H9 (cell line): ENCODE data around the gene ALDH5A1. TPM values are rescaled to one million over a fixed set of nuclear protein-coding genes. Genes with fewer than 3 reads are reported as not detected.

Experiments used
- DNase-seq: peaks from one replicate; pipeline ENCODE4 v3.0.0-alpha.2; 2017
- H2AFZ ChIP-seq: one replicate; pipeline ENCODE4 v1.6.1; 2013; ENCODE audit warnings: mild to moderate bottlenecking, low read length, control low read depth, moderate library complexity
- H2AK5ac ChIP-seq: 2 replicates; pipeline ENCODE4 v1.6.1; 2013; ENCODE audit warnings: low read length, control low read depth, mixed read lengths; ENCODE audit not compliant: insufficient read length
- H2BK120ac ChIP-seq: one replicate; pipeline ENCODE4 v1.6.1; 2013; ENCODE audit warnings: low read depth, mild to moderate bottlenecking, low read length, control low read depth, inconsistent platforms; ENCODE audit not compliant: poor library complexity, severe bottlenecking
- H2BK12ac ChIP-seq: 2 replicates; pipeline ENCODE4 v1.6.1; 2013; ENCODE audit warnings: low read length, control low read depth, mixed read lengths, low read depth; ENCODE audit not compliant: insufficient read length
- H2BK15ac ChIP-seq: 2 replicates; pipeline ENCODE4 v1.6.1; 2013; ENCODE audit warnings: low read depth, low read length, control low read depth
- H2BK20ac ChIP-seq: one replicate; pipeline ENCODE4 v1.6.1; 2013; ENCODE audit warnings: low read depth, mild to moderate bottlenecking, low read length, control low read depth, inconsistent platforms; ENCODE audit not compliant: poor library complexity, severe bottlenecking
- H2BK5ac ChIP-seq: 2 replicates; pipeline ENCODE4 v1.6.1; 2013; ENCODE audit warnings: low read length, control low read depth, mixed read lengths; ENCODE audit not compliant: insufficient read length
- H3K14ac ChIP-seq: 2 replicates; pipeline ENCODE4 v1.6.1; 2013; ENCODE audit warnings: low read length, control low read depth; ENCODE audit not compliant: insufficient read depth
- H3K18ac ChIP-seq: 2 replicates; pipeline ENCODE4 v1.6.1; 2013; ENCODE audit warnings: low read depth, mild to moderate bottlenecking, mixed read lengths, low read length, control low read depth; ENCODE audit not compliant: insufficient read length
- H3K23ac ChIP-seq: 2 replicates; pipeline ENCODE4 v1.6.1; 2013; ENCODE audit warnings: low read length, control low read depth, mixed read lengths, low read depth; ENCODE audit not compliant: insufficient read length
- H3K23me2 ChIP-seq: 2 replicates; pipeline ENCODE4 v1.6.1; 2013; ENCODE audit warnings: low read depth, mild to moderate bottlenecking, mixed read lengths, low read length, control low read depth; ENCODE audit not compliant: insufficient read length, poor library complexity, severe bottlenecking
- H3K27ac ChIP-seq: 2 replicates; pipeline ENCODE4 v1.5.1; 2013; ENCODE audit warnings: low read length, control low read depth, mixed read lengths, low read depth; ENCODE audit not compliant: insufficient read length
- H3K27me3 ChIP-seq: 2 replicates; pipeline ENCODE4 v1.6.1; 2013; ENCODE audit warnings: low read length, control low read depth, inconsistent platforms; ENCODE audit not compliant: insufficient read depth
- H3K4ac ChIP-seq: 2 replicates; pipeline ENCODE4 v1.6.1; 2013; ENCODE audit warnings: low read depth, mild to moderate bottlenecking, control low read depth, inconsistent platforms, low read length, moderate library complexity
- H3K4me1 ChIP-seq: 2 replicates; pipeline ENCODE4 v1.6.1; 2013; ENCODE audit warnings: low read length, control low read depth, inconsistent platforms; ENCODE audit not compliant: insufficient read depth
- H3K4me2 ChIP-seq: 2 replicates; pipeline ENCODE4 v1.6.1; 2013; ENCODE audit warnings: low read length, control low read depth, mixed read lengths; ENCODE audit not compliant: insufficient read length, insufficient read depth
- H3K56ac ChIP-seq: 2 replicates; pipeline ENCODE4 v1.6.1; 2013; ENCODE audit warnings: low read depth, mild to moderate bottlenecking, mixed read lengths, low read length, control low read depth; ENCODE audit not compliant: insufficient read length
- H3K79me1 ChIP-seq: 2 replicates; pipeline ENCODE4 v1.6.1; 2013; ENCODE audit warnings: low read depth, mild to moderate bottlenecking, moderate library complexity, low read length, control low read depth, inconsistent platforms; ENCODE audit not compliant: insufficient read depth, poor library complexity, severe bottlenecking
- H3K79me2 ChIP-seq: 2 replicates; pipeline ENCODE4 v1.6.1; 2013; ENCODE audit warnings: low read length, control low read depth, inconsistent platforms; ENCODE audit not compliant: insufficient read depth
- H3K9ac ChIP-seq: 2 replicates; pipeline ENCODE4 v1.6.1; 2013; ENCODE audit warnings: low read length, control low read depth, mixed read lengths; ENCODE audit not compliant: insufficient read length; ENCODE audit errors: extremely low read depth
- H3K9me3 ChIP-seq: one replicate; pipeline ENCODE4 v1.6.1; 2013; ENCODE audit warnings: low read depth, low read length, inconsistent platforms; ENCODE audit not compliant: control insufficient read depth
- H3T11ph ChIP-seq: one replicate; pipeline ENCODE4 v1.6.1; 2013; ENCODE audit warnings: mild to moderate bottlenecking, low read length, control low read depth, inconsistent platforms
- H4K20me1 ChIP-seq: one replicate; pipeline ENCODE4 v1.6.1; 2013; ENCODE audit not compliant: control insufficient read depth, insufficient read length, insufficient read depth
- H4K5ac ChIP-seq: 2 replicates; pipeline ENCODE4 v1.6.1; 2013; ENCODE audit warnings: low read depth, mild to moderate bottlenecking, mixed read lengths, low read length, control low read depth; ENCODE audit not compliant: insufficient read length
- H4K8ac ChIP-seq: replicated peaks from 2 replicates; pipeline ENCODE4 v1.6.1; 2013; ENCODE audit warnings: low read length, control low read depth, mixed read lengths, low read depth; ENCODE audit not compliant: insufficient read length
- H4K91ac ChIP-seq: 2 replicates; pipeline ENCODE4 v1.6.1; 2013; ENCODE audit warnings: low read depth, mild to moderate bottlenecking, moderate library complexity, mixed read lengths, low read length, control low read depth; ENCODE audit not compliant: insufficient read length
- H3K27ac Mint-ChIP-seq, 3 experiments: 2 replicates in 2 of 3; 3 replicates in 1 of 3; pipeline ENCODE4 v1.8.0; 2020 to 2021; ENCODE audit warnings: mixed read lengths in 3 of 3, mild to moderate bottlenecking in 1 of 3, moderate library complexity in 1 of 3
- H3K27me3 Mint-ChIP-seq: 2 replicates; pipeline ENCODE4 v1.8.0; 2021; ENCODE audit warnings: low read depth, mild to moderate bottlenecking, moderate library complexity, mixed read lengths
- H3K36me3 Mint-ChIP-seq, 3 experiments: 2 replicates in 2 of 3; 3 replicates in 1 of 3; pipeline ENCODE4 v1.8.0; 2020 to 2021; ENCODE audit warnings: low read depth in 3 of 3, mixed read lengths in 3 of 3; ENCODE audit not compliant: insufficient read depth in 1 of 3
- H3K4me1 Mint-ChIP-seq, 2 experiments: 2 replicates each; pipeline ENCODE4 v1.8.0; 2020; ENCODE audit warnings: mixed read lengths in 2 of 2
- H3K4me3 Mint-ChIP-seq, 2 experiments: 2 replicates in 1 of 2; 3 replicates in 1 of 2; pipeline ENCODE4 v1.8.0; 2020 to 2021; ENCODE audit warnings: mild to moderate bottlenecking in 2 of 2, mixed read lengths in 2 of 2, moderate library complexity in 1 of 2
- H3K9me3 Mint-ChIP-seq, 2 experiments: 2 replicates in 1 of 2; 3 replicates in 1 of 2; pipeline ENCODE4 v1.8.0; 2020; ENCODE audit warnings: mild to moderate bottlenecking in 2 of 2, mixed read lengths in 2 of 2, moderate library complexity in 1 of 2
- CTCF ChIP-seq: fragments of 200-600 bp; sonication (generic); conservative IDR thresholded peaks from 3 replicates; pipeline ENCODE4 v1.8.0; 2021; ENCODE audit warnings: antibody characterized with exemption, mild to moderate bottlenecking
- WGBS: extraction: QIAGEN DNeasy Blood & Tissue Kit; methylation state at CpG from one replicate; pipeline ENCODE4 v1.1.7; 2013; ENCODE audit warnings: missing lambda C conversion rate, low lambda C conversion rate, mixed read lengths; ENCODE audit not compliant: insufficient read length; ENCODE audit errors: extremely low coverage; 5-methylcytosine and 5-hydroxymethylcytosine counted together
- total RNA-seq: library from RNA; stranded (reverse); gene quantifications from 2 replicates; pipeline ENCODE4 v1.2.1, GENCODE V29; 2021

ALDH5A1 gene
- total RNA-seq, 1 experiment from 2014 or later: 5.4 TPM

DNA sequence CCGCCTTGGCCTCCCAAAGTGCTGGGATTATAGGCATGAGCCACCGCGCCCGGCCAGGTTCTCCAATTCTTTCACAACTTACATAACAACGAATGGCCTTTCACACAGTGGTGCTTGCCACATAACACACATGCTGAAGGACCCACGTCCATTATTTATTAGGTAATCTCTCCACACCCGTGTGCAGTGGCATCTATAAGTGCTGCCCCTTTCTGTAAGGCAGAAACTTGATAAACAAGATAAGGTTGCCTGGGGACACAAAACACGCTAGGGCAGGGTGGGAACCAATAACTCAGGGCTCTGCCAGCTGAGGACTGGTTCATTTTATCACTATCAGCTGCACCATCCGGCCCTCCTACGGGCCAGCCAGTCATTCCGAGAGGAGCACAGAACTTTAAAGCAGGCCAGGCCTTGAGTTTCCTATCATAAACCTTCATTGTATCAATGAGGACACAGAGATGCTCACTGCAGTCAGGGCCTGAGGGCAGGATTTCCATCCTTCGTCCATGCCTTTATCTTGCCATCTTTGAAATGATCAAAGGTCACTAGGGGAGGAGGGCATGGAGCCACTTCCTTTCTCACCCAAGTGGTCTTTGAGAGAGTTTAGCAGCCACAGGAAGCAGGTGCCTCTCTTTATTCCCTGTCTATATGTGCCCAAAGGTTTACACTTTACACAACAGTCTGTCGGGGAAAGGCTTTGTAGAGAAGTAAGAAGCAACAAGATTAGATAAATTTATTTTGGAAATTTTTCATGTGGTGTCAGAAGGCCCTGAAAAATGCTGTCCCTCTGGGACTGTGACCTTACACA lies 43.0 kb upstream of the ALDH5A1 start:
- H3K27ac Mint-ChIP-seq: no peak overlapping the region
- Histone ChIP-seq H2AFZ (no peak overlapping the region), H3K4ac (no peak overlapping the region), H4K8ac (no peak overlapping the region), H2BK15ac (no peak overlapping the region), H3K56ac (no peak overlapping the region), H3T11ph (no peak overlapping the region), H3K4me1 (no peaks in the 10 kb centered on the region), H2AK5ac (no peak overlapping the region), H3K14ac (no peak overlapping the region; the same call in 1 of the 2 replicates), H3K18ac (no peak overlapping the region), H3K27ac (no peak overlapping the region), H4K20me1 (no peaks in the 10 kb centered on the region), H3K4me2 (no peak overlapping the region), H3K79me2 (no peaks in the 10 kb centered on the region), H2BK20ac (no peak overlapping the region), H3K23me2 (no peaks in the 10 kb centered on the region), H2BK120ac (no peak overlapping the region), H4K5ac (no peak overlapping the region), H3K79me1 (no peaks in the 10 kb centered on the region), H3K9ac (no peak overlapping the region), H3K27me3 (no peaks in the 10 kb centered on the region), H2BK5ac (no peak overlapping the region), H2BK12ac (no peak overlapping the region), H4K91ac (no peak overlapping the region), H3K9me3 (no peaks in the 10 kb centered on the region), H3K23ac (no peak overlapping the region)
- no peak overlapping the region for H3K4me3 Mint-ChIP-seq
- WGBS: no CpG with 5 or more reads among the region's 13 CpGs
- H3K4me1 Mint-ChIP-seq: peaks cover 3 to 4% of the 10 kb centered on the region in 2 experiments; a peak in 3 of 4 replicates
- no peaks in the 10 kb centered on the region for H3K9me3 Mint-ChIP-seq
- no peaks in the 10 kb centered on the region for H3K27me3 Mint-ChIP-seq
- no peaks in the 10 kb centered on the region for H3K36me3 Mint-ChIP-seq
- TF ChIP-seq CTCF: no peak
- DNase-seq: no peak
